Fibroblast of gingiva (primary cell): ENCODE data around the gene ALG5.

Source experiments
- DNase-seq: peaks from one replicate; pipeline ENCODE4 v3.0.0-alpha.2; 2011; ENCODE audit warnings: low read depth

Gene ALG5

GRCh38 chr13:36979361-36980050, 19.6 kb downstream of the ALG5 start:
- DNase-seq, result peak; percentile 16

- no peak for DNase-seq
Measured at GRCh38 chr13:36975172-36975571, 24.0 kb downstream of the ALG5 start.

GRCh38 chr13:36973621-36974295, 25.4 kb downstream of the ALG5 start:
- DNase-seq, result no peak

- no peak for DNase-seq
Measured at GRCh38 chr13:36973009-36973408, 26.1 kb downstream of the ALG5 start.

GRCh38 chr13:36966404-36966803, 32.7 kb downstream of the ALG5 start:
- DNase-seq, result no peak

- DNase-seq, result peak; percentile 21
Measured at GRCh38 chr13:36965767-36966166, 33.4 kb downstream of the ALG5 start.

- no peak for DNase-seq
Measured at GRCh38 chr13:36959456-36960116, 39.6 kb downstream of the ALG5 start.

GRCh38 chr13:36954542-36954941, 44.6 kb downstream of the ALG5 start:
- DNase-seq, result no peak

GRCh38 chr13:36950920-36951319, 48.2 kb downstream of the ALG5 start:
- DNase-seq, result no peak

- DNase-seq, result no peak
Measured at GRCh38 chr13:36950330-36950729, 48.8 kb downstream of the ALG5 start.

GRCh38 chr13:36945078-36945477, 54.1 kb downstream of the ALG5 start:
- no peak for DNase-seq

GRCh38 chr13:36925603-36926002, 73.5 kb downstream of the ALG5 start:
- no peak for DNase-seq

GRCh38 chr13:36924001-36924400, 75.1 kb downstream of the ALG5 start:
- no peak for DNase-seq

GRCh38 chr13:36921631-36922301, 77.4 kb downstream of the ALG5 start:
- DNase-seq, result no peak

- no peak for DNase-seq
Measured at GRCh38 chr13:36920616-36921185, 78.4 kb downstream of the ALG5 start.

- peak; percentile 49 for DNase-seq
Measured at GRCh38 chr13:36919833-36920615, 79.1 kb downstream of the ALG5 start, which contains the start of gene SMAD9. SMAD9 (minus strand) TSS chr13:36920238; CDS start chr13:36879689, 40,549 bp downstream.

- DNase-seq, result no peak
Measured at GRCh38 chr13:36919171-36919832, 79.8 kb downstream of the ALG5 start.

- DNase-seq, result peak; percentile 14
Measured at GRCh38 chr13:36918246-36919131, 80.7 kb downstream of the ALG5 start.

GRCh38 chr13:36917311-36917710, 81.8 kb downstream of the ALG5 start:
- peak; percentile 7 for DNase-seq
